Left lobe of liver (tissue), 2 donors: ENCODE measurements around the gene ANKRD44. TPM values are rescaled to one million over a fixed set of nuclear protein-coding genes. Genes with fewer than 3 reads are reported as not detected.

ENCODE experiments used
- ATAC-seq: fragments of 200-7000 bp; cut with Tn5 transposase; one replicate; pipeline ENCODE4 v1.9.1; 2020; ENCODE audit warnings: mild to moderate bottlenecking, moderate library complexity
- DNase-seq: peaks from one replicate; pipeline ENCODE4 v3.0.0-alpha.2; 2020; ENCODE audit warnings: low spot score
- total RNA-seq: library from RNA; stranded (reverse); gene quantifications from one replicate; pipeline ENCODE4 v1.2.1, GENCODE V29; 2021
- donor health status: DM: no; HTN: no; CAD: no; lungs with moderate emphysema.
- donor health status: DM: no; HTN: yes; CAD: no.

The ANKRD44 gene
- total RNA-seq, 1 donor from 2014 or later: 7.9 TPM

- DNase-seq (no peak), ATAC-seq (no peak)
These were observed 152.6 kb downstream of the ANKRD44 start for GRCh38 chr2:197157879-197158537.

- no peak for ATAC-seq
- no peak for DNase-seq
These were observed 153.8 kb downstream of the ANKRD44 start for GRCh38 chr2:197156771-197157170.

- ATAC-seq (peak; percentile 29), DNase-seq (no peak)
These were observed 157.9 kb downstream of the ANKRD44 start for GRCh38 chr2:197152451-197153228.

GRCh38 chr2:197149546-197149945 is 161.0 kb downstream of the ANKRD44 start:
- ATAC-seq: no peak
- DNase-seq: no peak

GRCh38 chr2:197148401-197148800 is 162.2 kb downstream of the ANKRD44 start:
- no peak for ATAC-seq
- no peak for DNase-seq

GRCh38 chr2:197147942-197148341 is 162.6 kb downstream of the ANKRD44 start:
- DNase-seq (no peak), ATAC-seq (no peak)

- ATAC-seq: no peak
- DNase-seq: no peak
These were observed 163.6 kb downstream of the ANKRD44 start for GRCh38 chr2:197146995-197147394.

- ATAC-seq: peak; percentile 26
- DNase-seq: no peak
These were observed 165.0 kb downstream of the ANKRD44 start for GRCh38 chr2:197145471-197146056.

- no peak for ATAC-seq
These were observed 166.4 kb downstream of the ANKRD44 start for GRCh38 chr2:197144183-197144582.

GRCh38 chr2:197141702-197142473 is 168.7 kb downstream of the ANKRD44 start:
- ATAC-seq: no peak
- DNase-seq: no peak

More at GRCh38 chr2:197144183-197144582, 166.4 kb downstream of the ANKRD44 start:
- no peak for DNase-seq

GRCh38 chr2:197140045-197140444 is 170.5 kb downstream of the ANKRD44 start:
- DNase-seq: no peak
- ATAC-seq: no peak

GRCh38 chr2:197138506-197138905 is 172.1 kb downstream of the ANKRD44 start:
- no peak for DNase-seq
- ATAC-seq: no peak

GRCh38 chr2:197137826-197138477 is 172.6 kb downstream of the ANKRD44 start:
- DNase-seq (no peak), ATAC-seq (no peak)

GRCh38 chr2:197137231-197137630 is 173.3 kb downstream of the ANKRD44 start:
- DNase-seq: no peak
- ATAC-seq: no peak

GRCh38 chr2:197136452-197136851 is 174.1 kb downstream of the ANKRD44 start:
- ATAC-seq (no peak), DNase-seq (no peak)

- ATAC-seq (no peak), DNase-seq (no peak)
These were observed 174.8 kb downstream of the ANKRD44 start for GRCh38 chr2:197135806-197136205.

GRCh38 chr2:197134206-197134605 is 176.4 kb downstream of the ANKRD44 start:
- ATAC-seq: peak; percentile 70
- DNase-seq: no peak

- DNase-seq: no peak
- ATAC-seq: no peak
These were observed 179.1 kb downstream of the ANKRD44 start for GRCh38 chr2:197131558-197131855.

GRCh38 chr2:197130318-197130717 is 180.3 kb downstream of the ANKRD44 start:
- DNase-seq (no peak), ATAC-seq (no peak)

GRCh38 chr2:197128897-197129296 is 181.7 kb downstream of the ANKRD44 start:
- ATAC-seq (no peak), DNase-seq (no peak)

- no peak for ATAC-seq
These were observed 182.5 kb downstream of the ANKRD44 start for GRCh38 chr2:197128126-197128525.

More at GRCh38 chr2:197128126-197128525, 182.5 kb downstream of the ANKRD44 start:
- no peak for DNase-seq
